C4-2B (cell line): ENCODE measurements around the gene P2RY12.

ENCODE experiments used
- H3K27ac ChIP-seq: fragments of 450-650 bp; 2 replicates; pipeline ENCODE4 v1.5.1; 2017
- ZFX ChIP-seq: fragments of 450-650 bp; IDR thresholded peaks from 2 replicates; pipeline ENCODE4 v1.6.1; 2017
- TF ChIP-seq, protein P1 (sequence below): fragments of 450-650 bp; conservative IDR thresholded peaks from 2 replicates; pipeline ENCODE4 v1.5.1; 2017; ENCODE audit warnings: mild to moderate bottlenecking

P2RY12 gene

DNA sequence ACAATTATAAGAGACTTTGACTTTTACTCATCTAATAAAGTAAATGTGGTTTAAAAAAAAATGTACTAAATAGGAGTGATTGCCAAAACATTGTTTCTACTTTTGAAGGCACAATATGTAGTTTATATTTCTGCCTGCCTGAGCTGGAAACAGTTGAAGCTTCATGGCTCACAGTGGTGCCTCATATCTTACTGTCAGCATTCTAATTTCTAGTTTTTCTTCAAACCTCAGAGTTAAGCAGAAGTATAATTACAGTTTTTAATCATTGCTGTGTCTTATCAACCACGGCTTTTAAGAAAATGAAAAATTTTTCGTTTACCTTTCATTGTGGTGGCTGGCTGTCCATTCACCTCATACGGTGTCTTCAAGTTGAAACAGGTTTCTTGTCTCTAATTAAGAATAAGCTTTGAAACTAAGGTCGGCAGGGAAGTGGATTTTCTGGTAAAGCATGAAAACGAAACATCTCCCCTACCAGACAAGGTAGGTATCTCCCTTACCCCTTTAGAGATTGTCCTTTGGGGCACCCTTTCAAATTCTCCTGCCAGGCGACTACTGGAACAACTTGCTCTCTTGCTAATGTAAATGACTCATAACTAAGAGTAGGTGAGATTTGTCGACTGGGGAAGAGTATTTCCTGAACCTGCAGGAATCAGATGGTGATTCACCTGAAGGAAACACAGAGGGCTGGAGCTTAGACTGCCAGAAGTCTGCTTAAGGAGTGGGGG lies 68.1 kb downstream of the P2RY12 start, which contains the start of gene GPR87:
Gene GPR87, minus strand, starts transcription at position 554 of the 725 bp plus-strand sequence. CDS start 16,720 bp downstream, outside the sequence.
- no peak within 1 kb of the TSS for H3K27ac ChIP-seq

DNA sequence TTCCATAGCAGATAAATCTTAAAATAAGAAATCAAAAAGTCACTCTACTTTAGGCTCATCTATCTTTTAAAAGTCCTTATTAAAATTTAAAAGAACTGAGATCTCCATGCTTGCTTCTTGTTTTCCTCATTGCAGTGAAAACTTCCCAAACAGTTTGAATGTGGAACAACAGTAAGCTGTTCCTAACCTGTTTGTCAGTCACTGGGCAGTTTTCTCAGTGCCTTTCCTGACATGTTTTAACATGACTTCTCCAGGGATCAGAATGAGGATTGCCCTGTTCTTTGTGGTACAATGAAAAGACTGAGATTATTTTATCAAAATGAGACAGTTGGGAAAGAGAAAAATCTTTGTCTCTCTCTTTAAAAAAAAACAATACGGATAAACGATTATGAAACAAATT lies 68.7 kb downstream of the P2RY12 start:
- TF ChIP-seq, protein P1, sequence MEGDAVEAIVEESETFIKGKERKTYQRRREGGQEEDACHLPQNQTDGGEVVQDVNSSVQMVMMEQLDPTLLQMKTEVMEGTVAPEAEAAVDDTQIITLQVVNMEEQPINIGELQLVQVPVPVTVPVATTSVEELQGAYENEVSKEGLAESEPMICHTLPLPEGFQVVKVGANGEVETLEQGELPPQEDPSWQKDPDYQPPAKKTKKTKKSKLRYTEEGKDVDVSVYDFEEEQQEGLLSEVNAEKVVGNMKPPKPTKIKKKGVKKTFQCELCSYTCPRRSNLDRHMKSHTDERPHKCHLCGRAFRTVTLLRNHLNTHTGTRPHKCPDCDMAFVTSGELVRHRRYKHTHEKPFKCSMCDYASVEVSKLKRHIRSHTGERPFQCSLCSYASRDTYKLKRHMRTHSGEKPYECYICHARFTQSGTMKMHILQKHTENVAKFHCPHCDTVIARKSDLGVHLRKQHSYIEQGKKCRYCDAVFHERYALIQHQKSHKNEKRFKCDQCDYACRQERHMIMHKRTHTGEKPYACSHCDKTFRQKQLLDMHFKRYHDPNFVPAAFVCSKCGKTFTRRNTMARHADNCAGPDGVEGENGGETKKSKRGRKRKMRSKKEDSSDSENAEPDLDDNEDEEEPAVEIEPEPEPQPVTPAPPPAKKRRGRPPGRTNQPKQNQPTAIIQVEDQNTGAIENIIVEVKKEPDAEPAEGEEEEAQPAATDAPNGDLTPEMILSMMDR, result no peak
- no peak for TF ChIP-seq ZFX
- no peak overlapping the region for H3K27ac ChIP-seq

More for the DNA sequence above, 68.1 kb downstream of the P2RY12 start, which contains the start of gene GPR87:
- no peak for TF ChIP-seq ZFX
- TF ChIP-seq, protein P1, result no peak

DNA sequence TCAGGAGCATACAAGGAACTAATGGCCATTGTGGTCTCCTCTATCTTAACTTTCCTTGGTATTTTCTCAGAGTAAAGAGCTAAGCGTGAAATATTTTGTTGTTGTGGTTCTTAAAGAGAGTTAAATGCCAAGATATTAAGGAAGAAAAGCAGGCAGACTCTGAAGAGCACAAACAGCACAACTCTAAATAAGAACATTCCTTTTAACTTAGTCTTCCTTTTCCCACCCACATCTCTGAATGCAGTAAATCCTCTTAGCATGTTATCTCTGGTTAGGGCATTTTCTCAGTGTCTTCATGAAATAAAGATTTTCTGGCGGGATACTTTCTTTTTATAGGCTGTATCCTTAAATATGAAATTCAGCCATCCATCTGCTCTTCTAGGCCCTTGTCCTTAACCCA lies 69.4 kb downstream of the P2RY12 start:
- TF ChIP-seq, protein P1, result no peak
- no peak for TF ChIP-seq ZFX
- no peak overlapping the region for H3K27ac ChIP-seq

DNA sequence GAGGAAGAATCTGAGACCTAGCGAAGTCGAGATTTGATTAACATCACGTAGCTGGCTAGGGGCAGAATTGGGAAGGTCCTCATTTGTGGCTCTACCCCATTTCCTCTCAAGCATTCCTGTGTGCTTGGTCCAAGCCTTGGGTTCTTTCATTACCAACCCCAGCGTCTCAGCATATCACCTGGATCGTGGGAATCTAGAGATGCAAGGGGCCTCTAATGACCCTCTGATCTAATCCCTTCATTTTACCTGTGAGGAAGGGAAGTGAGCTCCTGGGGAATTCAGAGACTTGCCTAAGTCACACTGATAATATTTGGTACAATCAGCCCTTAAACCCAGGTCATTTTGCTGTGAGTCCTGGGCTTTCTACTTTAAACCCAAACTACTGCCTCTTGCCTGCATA lies 70.0 kb downstream of the P2RY12 start:
- H3K27ac ChIP-seq, result no peak overlapping the region
- no peak for TF ChIP-seq ZFX
- TF ChIP-seq, protein P1, result no peak

DNA sequence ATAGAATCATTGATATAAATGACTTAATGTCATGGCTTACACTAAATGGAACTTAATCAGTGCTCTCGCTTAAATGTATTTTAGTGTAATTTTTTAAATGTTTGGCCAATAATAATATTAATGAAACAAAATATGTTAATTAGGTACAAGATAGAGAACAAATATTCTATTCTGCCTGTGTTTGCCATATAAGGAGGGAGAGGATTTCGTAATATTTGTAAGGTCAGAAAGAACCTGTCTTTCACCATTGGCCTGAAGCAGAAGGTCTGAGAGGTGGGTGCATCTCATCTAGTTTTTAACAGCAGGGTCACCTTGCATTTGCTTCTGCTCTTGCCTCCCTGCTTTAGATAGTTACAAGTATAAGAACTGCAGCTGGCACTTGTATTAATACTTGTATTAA lies 70.4 kb downstream of the P2RY12 start:
- TF ChIP-seq, protein P1, result no peak
- TF ChIP-seq ZFX, result no peak
- no peak overlapping the region for H3K27ac ChIP-seq

DNA sequence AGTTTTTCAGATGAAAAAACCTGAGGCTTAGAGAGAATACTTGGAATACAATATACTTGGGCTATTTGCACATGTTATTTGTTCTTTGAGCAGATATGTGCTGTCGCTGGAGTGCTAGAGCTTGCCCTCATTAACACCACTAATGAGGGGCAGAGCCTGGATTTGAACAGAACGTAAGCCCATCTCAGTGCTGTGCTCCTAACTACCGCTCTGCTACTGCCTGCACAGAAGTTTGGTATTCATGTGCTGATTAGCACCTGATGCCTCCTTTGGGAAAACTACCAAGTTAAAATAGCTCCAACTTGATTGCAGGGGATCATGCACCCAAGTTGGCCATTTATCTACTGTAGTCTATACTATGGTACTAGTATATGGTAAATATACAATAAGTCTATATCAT lies 71.6 kb downstream of the P2RY12 start:
- H3K27ac ChIP-seq, result no peak overlapping the region

DNA sequence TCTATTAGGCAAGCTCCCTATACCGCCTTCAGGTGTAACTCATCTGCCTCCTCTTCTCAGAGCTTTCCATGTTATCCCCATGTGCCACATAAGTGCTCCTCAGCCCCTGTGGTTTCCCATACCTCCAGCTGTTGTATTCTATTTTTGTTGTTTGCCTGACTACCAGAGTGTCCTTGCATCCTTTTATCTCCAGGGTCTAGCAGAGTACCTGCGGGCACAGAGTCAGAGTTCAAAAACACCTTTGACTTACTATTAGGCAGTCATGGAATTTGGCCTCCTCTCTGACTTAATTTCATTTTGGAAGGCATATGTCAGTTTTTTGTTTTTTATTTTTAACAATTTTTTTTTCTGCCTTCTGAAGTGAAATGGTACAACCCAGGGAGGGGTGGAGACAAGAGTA lies 75.0 kb downstream of the P2RY12 start:
- TF ChIP-seq, protein P1, result no peak
- no peak for TF ChIP-seq ZFX
- no peak overlapping the region for H3K27ac ChIP-seq

More for the DNA sequence above, 71.6 kb downstream of the P2RY12 start:
- TF ChIP-seq, protein P1, result no peak
- TF ChIP-seq ZFX, result no peak
